ENCODE results near the gene RASGRF1. TPM values are rescaled to one million over a fixed set of nuclear protein-coding genes. Genes with fewer than 3 reads are reported as not detected.

The RASGRF1 gene
- total RNA-seq, 3 donors from 2014 or later, result 0.22 to 0.35 TPM; not detected in 1

DNA sequence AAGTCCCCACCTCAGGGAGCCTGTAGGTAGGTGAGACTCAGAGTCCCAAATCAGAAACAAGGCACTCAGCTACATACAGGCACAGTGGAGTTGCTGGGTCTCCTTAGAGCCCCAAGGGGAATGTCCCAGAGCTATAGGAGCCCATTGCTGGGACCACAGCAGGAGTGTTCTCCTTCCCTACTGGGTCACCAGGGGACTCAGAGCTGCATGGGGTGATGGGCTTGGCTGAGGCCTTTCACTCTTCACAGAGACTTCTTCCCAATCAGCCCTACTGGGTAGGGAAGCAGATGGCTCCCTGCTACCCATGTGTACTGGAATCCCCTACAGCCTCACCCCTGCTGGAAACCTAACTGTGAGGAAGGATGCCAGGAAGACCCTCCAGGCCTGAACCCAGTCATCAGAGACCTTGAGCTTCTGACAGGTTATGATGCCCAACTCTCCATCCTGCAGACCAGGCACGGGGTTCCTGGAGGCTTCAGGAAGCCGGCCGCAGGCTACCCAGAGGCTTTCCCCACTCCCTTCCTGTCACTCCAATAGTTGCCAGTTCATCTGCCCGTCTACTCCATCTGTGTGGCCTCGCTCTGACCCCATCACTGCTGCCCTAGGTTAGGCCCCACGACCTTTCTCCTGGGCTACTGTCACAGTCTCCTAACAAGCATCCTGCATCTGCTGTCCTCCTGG lies 24.0 kb downstream of the RASGRF1 start:
- DNase-seq (no peak), ATAC-seq (no peak)
- Histone ChIP-seq H3K9me3 (no peaks in the 10 kb centered on the region), H3K36me3 (ENCODE audit: low read depth) (no peaks in the 10 kb centered on the region), H3K4me3 (no peak overlapping the region), H3K4me1 (ENCODE audit: low read depth) (no peaks in the 10 kb centered on the region)
- TF ChIP-seq, protein P1, sequence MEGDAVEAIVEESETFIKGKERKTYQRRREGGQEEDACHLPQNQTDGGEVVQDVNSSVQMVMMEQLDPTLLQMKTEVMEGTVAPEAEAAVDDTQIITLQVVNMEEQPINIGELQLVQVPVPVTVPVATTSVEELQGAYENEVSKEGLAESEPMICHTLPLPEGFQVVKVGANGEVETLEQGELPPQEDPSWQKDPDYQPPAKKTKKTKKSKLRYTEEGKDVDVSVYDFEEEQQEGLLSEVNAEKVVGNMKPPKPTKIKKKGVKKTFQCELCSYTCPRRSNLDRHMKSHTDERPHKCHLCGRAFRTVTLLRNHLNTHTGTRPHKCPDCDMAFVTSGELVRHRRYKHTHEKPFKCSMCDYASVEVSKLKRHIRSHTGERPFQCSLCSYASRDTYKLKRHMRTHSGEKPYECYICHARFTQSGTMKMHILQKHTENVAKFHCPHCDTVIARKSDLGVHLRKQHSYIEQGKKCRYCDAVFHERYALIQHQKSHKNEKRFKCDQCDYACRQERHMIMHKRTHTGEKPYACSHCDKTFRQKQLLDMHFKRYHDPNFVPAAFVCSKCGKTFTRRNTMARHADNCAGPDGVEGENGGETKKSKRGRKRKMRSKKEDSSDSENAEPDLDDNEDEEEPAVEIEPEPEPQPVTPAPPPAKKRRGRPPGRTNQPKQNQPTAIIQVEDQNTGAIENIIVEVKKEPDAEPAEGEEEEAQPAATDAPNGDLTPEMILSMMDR (IDR thresholded peaks at IDR 0.05), result no peak
- intact Hi-C loops (cut with DNase I, micrococcal nuclease), result no loop called here

DNA sequence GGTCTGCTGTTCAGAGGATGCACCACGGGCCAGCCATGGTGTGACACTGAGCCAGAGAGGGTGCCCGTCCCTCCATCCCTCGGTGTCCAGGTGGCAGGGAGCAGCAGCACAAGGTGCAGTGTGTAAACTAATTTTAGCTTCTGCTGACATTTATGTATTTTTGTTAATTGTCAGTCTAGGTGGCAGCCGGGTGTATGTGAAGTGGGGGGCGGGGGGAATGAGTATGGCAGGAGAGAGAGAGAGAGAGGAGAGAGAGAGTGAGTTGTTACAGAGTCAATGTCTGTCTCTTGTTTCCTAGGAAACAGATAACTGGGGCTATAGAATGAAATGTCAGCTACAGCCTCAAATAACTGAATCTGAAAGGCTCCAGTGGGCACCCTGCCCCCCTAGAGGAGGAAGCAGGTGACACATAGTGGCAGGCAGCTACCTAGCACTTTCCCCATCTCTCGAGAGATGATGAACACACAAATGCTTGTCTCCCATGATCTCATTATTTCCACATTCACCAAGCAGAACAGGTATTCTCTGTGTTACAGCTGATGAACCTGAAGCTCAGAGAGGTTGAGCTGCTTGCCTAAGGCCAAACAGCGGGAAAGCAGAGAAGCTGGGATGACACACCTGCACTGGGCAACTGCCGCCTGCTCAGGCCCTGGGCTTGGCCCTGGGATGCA lies 24.7 kb downstream of the RASGRF1 start:
- Histone ChIP-seq H3K4me3 (no peak overlapping the region), H3K9me3 (no peaks in the 10 kb centered on the region), H3K36me3 (ENCODE audit: low read depth) (no peaks in the 10 kb centered on the region), H3K4me1 (ENCODE audit: low read depth) (no peaks in the 10 kb centered on the region)
- TF ChIP-seq, protein P1 (IDR thresholded peaks at IDR 0.05), result no peak
- DNase-seq (no peak), ATAC-seq (no peak)
- intact Hi-C loops (cut with DNase I, micrococcal nuclease), result no loop called here

DNA sequence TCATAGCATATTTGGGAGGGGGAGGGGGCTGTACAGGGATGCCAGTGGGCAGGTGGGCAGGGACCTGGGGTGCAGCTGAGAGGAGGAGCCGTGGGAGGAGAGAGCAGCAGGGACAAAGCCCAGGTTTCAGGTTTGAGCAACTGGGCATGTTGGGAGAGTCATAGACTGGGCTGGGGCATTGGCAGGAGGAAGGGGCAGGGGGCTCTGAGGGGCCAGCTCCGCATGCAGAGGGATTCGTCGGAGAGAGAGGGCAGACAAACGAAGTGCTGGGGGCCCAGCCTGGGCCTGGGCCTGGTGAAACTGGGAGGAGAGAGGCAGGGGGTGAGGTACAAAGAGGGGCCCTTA lies 25.2 kb downstream of the RASGRF1 start:
- Histone ChIP-seq H3K36me3 (ENCODE audit: low read depth) (no peaks in the 10 kb centered on the region), H3K9me3 (no peaks in the 10 kb centered on the region), H3K4me3 (no peak overlapping the region), H3K4me1 (ENCODE audit: low read depth) (no peaks in the 10 kb centered on the region)
- intact Hi-C loops (cut with DNase I, micrococcal nuclease), result no loop called here
- ATAC-seq, result no peak
- no peak for DNase-seq
- TF ChIP-seq, protein P1 (IDR thresholded peaks at IDR 0.05), result no peak

DNA sequence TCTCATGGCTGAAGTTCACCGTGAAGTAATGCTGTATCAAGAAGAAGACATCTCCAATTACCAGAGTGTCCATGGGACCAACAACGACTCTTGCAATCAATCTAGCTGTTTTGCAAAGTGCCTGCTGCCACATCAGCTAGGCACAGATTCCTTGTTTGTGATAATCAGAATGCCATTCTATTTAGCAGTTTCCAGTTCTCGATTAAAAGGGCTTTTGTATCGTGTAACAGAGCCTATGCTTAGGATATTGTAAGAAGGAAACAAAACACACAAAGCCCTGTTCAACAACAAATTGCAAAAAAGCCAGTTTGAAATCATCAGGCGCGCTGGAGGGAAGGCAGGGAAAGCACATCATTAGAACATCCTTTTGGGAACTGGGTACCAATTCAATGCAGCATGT lies 26.1 kb downstream of the RASGRF1 start:
- TF ChIP-seq, protein P1 (IDR thresholded peaks at IDR 0.05), result no peak
- ATAC-seq (no peak), DNase-seq (no peak)
- H3K4me3 ChIP-seq, result no peak overlapping the region
- H3K4me1 ChIP-seq (ENCODE audit: low read depth), result no peaks in the 10 kb centered on the region
- intact Hi-C loops (cut with DNase I, micrococcal nuclease), result no loop called here
- H3K9me3 ChIP-seq, result no peaks in the 10 kb centered on the region
- no peaks in the 10 kb centered on the region for H3K36me3 ChIP-seq (ENCODE audit: low read depth)

GRCh38 chr15:79060175-79060574 lies 30.4 kb downstream of the RASGRF1 start:
- no peaks in the 10 kb centered on the region for H3K4me1 ChIP-seq (ENCODE audit: low read depth)
- intact Hi-C loops (cut with DNase I, micrococcal nuclease), result no loop called here
- no peaks in the 10 kb centered on the region for H3K9me3 ChIP-seq
- TF ChIP-seq, protein P1 (IDR thresholded peaks at IDR 0.05), result no peak
- H3K36me3 ChIP-seq (ENCODE audit: low read depth), result no peaks in the 10 kb centered on the region
- DNase-seq (no peak), ATAC-seq (no peak)
- H3K4me3 ChIP-seq, result no peak overlapping the region
